Gastrocnemius medialis (tissue), 4 donors: ENCODE results near the gene KIFBP.

ENCODE experiments used
- CTCF ChIP-seq, 5 experiments: fragments of 450-650 bp in 3 of 5; fragments of 200-600 bp in 2 of 5; sonication (generic) in 2 of 5; IDR thresholded peaks in 4 of 5; conservative IDR thresholded peaks in 1 of 5; 1 replicate in 4 of 5; 2 replicates in 1 of 5; pipeline ENCODE4 v1.5.1; 2016 to 2019; ENCODE audit warnings: antibody characterized with exemption in 5 of 5, mild to moderate bottlenecking in 3 of 5, moderate library complexity in 3 of 5
- POLR2A ChIP-seq, 2 donors: fragments of 450-650 bp; IDR thresholded peaks; one replicate each; pipeline ENCODE4 v1.6.1; 2017; ENCODE audit warnings: antibody characterized with exemption in 2 of 2, mild to moderate bottlenecking in 2 of 2, moderate library complexity in 2 of 2

DNA sequence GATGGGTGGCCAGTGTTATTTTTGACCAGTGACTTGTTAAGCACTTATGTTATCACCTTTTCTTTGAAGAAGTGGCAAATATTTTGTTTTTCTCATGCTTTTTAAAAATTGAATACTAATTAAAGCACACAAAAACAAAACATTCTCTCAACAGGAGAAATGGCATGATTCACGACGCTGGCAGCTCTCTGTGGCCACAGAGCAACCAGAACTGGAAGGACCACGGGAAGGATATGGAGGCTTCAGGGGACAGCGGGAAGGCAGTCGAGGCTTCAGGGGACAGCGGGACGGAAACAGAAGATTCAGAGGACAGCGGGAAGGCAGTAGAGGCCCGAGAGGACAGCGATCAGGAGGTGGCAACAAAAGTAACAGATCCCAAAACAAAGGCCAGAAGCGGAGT is 6.2 kb upstream of the KIFBP start:
- TF ChIP-seq CTCF (IDR thresholded peaks at IDR 0.05 in 4 of 5, conservative IDR thresholded peaks at IDR 0.05 in 1 of 5) = no peak
- TF ChIP-seq POLR2A (IDR thresholded peaks at IDR 0.05) = no peak
